ENCODE data around the gene TNS3. TPM values are rescaled to one million over a fixed set of nuclear protein-coding genes. Genes with fewer than 3 reads are reported as not detected.

Gene TNS3
- total RNA-seq, 4 donors from 2014 or later = 27.2 to 110 (median 47.5) TPM

DNA sequence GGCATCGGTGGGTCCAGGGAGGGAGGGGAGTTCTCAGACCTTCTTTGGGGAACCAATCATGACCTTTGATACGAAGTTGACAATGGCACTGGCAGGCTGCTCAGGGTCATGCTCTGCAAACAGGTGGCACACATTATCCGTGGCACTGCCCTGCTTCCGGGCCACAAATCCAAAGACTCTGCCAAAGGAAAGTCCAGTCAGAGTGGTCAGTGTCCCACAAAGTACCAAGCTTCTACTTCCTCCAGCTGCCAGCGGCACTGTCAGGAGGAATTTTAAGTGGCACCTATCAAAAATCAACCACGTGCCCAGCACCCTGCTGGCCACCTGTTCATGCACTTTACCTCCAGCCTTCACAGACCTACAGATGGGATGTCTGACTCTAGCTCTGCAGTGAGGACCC, 303.9 kb downstream of the TNS3 start:
- intact Hi-C loops (cut with DNase I; ENCODE audit: low total_unique reads) = no loop called here
- Histone ChIP-seq H3K4me1 (no peaks in the 10 kb centered on the region), H3K27me3 (no peaks in the 10 kb centered on the region), H3K4me3 (no peak overlapping the region), H3K36me3 (no peaks in the 10 kb centered on the region), H3K9me3 (no peaks in the 10 kb centered on the region), H3K27ac (no peak overlapping the region)
- no peak for DNase-seq
- TF ChIP-seq POLR2A (IDR thresholded peaks at IDR 0.05) = no peak
- TF ChIP-seq, protein P1, sequence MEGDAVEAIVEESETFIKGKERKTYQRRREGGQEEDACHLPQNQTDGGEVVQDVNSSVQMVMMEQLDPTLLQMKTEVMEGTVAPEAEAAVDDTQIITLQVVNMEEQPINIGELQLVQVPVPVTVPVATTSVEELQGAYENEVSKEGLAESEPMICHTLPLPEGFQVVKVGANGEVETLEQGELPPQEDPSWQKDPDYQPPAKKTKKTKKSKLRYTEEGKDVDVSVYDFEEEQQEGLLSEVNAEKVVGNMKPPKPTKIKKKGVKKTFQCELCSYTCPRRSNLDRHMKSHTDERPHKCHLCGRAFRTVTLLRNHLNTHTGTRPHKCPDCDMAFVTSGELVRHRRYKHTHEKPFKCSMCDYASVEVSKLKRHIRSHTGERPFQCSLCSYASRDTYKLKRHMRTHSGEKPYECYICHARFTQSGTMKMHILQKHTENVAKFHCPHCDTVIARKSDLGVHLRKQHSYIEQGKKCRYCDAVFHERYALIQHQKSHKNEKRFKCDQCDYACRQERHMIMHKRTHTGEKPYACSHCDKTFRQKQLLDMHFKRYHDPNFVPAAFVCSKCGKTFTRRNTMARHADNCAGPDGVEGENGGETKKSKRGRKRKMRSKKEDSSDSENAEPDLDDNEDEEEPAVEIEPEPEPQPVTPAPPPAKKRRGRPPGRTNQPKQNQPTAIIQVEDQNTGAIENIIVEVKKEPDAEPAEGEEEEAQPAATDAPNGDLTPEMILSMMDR (IDR thresholded peaks at IDR 0.05) = no peak

- DNase-seq = no peak
- H3K9me3 ChIP-seq = no peaks in the 10 kb centered on the region
- no peak overlapping the region for H3K4me3 ChIP-seq
- intact Hi-C loops (cut with DNase I; ENCODE audit: low total_unique reads) = no loop called here
- no peaks in the 10 kb centered on the region for H3K4me1 ChIP-seq
- no peak overlapping the region for H3K27ac ChIP-seq
- no peaks in the 10 kb centered on the region for H3K27me3 ChIP-seq
- H3K36me3 ChIP-seq = no peaks in the 10 kb centered on the region
- TF ChIP-seq, protein P1 (IDR thresholded peaks at IDR 0.05) = no peak
- no peak for TF ChIP-seq POLR2A (IDR thresholded peaks at IDR 0.05)
These were observed 304.6 kb downstream of the TNS3 start for GRCh38 chr7:47277321-47277781.

GRCh38 chr7:47273974-47274766, 307.7 kb downstream of the TNS3 start:
- Histone ChIP-seq H3K4me3 (no peak overlapping the region), H3K4me1 (no peaks in the 10 kb centered on the region), H3K9me3 (no peaks in the 10 kb centered on the region), H3K27me3 (no peaks in the 10 kb centered on the region), H3K36me3 (no peaks in the 10 kb centered on the region), H3K27ac (no peak overlapping the region)
- DNase-seq = no peak
- no peak for TF ChIP-seq POLR2A (IDR thresholded peaks at IDR 0.05)
- TF ChIP-seq, protein P1 (IDR thresholded peaks at IDR 0.05) = no peak
- intact Hi-C loops (cut with DNase I; ENCODE audit: low total_unique reads) = no loop called here

DNA sequence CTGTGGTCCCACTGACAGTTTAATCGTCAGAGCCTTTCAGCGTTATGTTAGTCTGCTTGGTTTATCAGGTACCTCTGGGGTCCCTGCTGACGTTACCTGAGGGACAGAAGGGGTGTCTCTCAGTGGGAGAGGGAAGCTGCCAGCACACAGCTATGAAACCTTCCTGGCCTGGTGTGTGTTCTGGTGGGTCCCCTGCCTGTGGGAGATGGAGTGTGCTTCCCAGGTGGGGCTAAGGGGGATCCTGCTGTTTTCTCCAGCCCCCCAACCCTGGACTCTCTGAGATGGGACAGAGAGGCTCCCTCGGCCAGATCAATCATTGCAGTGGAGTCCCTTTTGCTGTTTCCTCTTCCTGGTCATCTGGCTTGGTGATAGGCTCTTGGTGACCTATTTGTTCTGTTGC, 308.8 kb downstream of the TNS3 start:
- Histone ChIP-seq H3K9me3 (no peaks in the 10 kb centered on the region), H3K4me3 (no peak overlapping the region), H3K27me3 (no peaks in the 10 kb centered on the region), H3K36me3 (no peaks in the 10 kb centered on the region), H3K4me1 (no peaks in the 10 kb centered on the region), H3K27ac (no peak overlapping the region)
- TF ChIP-seq, protein P1 (IDR thresholded peaks at IDR 0.05) = no peak
- DNase-seq = no peak
- intact Hi-C loops (cut with DNase I; ENCODE audit: low total_unique reads) = no loop called here

GRCh38 chr7:47271749-47272148, 310.2 kb downstream of the TNS3 start:
- TF ChIP-seq, protein P1 (IDR thresholded peaks at IDR 0.05) = no peak
- no peak for TF ChIP-seq POLR2A (IDR thresholded peaks at IDR 0.05)
- H3K4me3 ChIP-seq = no peak overlapping the region

More at GRCh38 chr7:47271749-47272148, 310.2 kb downstream of the TNS3 start:
- Histone ChIP-seq H3K9me3 (no peaks in the 10 kb centered on the region), H3K36me3 (no peaks in the 10 kb centered on the region), H3K4me1 (no peaks in the 10 kb centered on the region), H3K27ac (no peak overlapping the region), H3K27me3 (no peaks in the 10 kb centered on the region)
- no peak for DNase-seq
- intact Hi-C loops (cut with DNase I; ENCODE audit: low total_unique reads) = no loop called here

Data from uterus (tissue), 4 donors.